HG02588 (cell line): ENCODE results near the gene FNDC7.
"Not testable (repeated sequence)": the region's sequence is repeated elsewhere in the genome, so short reads cannot be mapped to it uniquely, and the experiment has no call there.

Experiments
- ATAC-seq: cut with Tn5 transposase; IDR thresholded peaks from one replicate; pipeline ENCODE4 v1.9.1; 2021; ENCODE audit warnings: mild to moderate bottlenecking, moderate library complexity; ENCODE audit not compliant: unreplicated experiment

FNDC7 gene

GRCh38 chr1:108729481-108729880, 16.8 kb downstream of the FNDC7 start:
- ATAC-seq = no peak

DNA sequence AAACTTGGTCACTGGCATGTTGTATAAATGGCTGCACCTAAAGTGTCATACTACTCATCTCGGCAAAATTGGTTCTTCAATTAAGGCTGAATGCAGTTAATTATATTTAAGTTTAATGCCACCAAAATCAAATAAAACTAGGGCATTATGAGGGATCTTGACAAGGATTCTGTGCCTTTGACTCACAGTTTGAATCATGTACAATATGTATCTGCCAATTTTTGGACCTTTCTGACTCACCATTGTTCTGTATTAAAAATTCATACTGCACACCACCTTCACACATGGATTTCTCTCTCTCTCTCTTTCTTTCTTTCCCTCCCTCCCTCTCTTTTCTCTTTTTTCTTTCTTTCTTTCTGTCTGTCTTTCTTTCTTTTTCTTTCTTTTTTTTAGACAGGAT, 19.7 kb downstream of the FNDC7 start:
- no peak for ATAC-seq

GRCh38 chr1:108734171-108734865, 21.6 kb downstream of the FNDC7 start:
- ATAC-seq = no peak

DNA sequence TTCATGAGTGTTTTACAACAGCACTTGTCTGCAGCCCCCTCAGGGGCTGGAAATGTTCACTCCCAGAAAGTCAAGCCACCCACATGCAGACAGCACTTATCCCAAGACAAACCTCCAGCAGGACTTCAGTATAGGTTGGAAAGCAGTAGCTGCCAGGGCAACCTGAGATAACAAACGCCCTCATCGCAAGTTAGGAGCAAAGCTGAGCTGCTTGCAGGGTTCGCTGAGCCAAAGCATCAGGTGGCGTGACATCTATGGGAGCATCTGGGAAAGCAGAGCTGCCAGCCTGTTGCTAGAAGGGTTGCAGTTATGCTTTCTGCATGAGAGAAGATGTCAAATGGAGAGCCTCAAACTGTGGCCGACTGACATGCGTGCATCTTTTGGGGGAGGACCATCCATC, 29.5 kb downstream of the FNDC7 start:
- ATAC-seq = no peak

GRCh38 chr1:108745980-108746381, 33.3 kb downstream of the FNDC7 start:
- no peak for ATAC-seq

DNA sequence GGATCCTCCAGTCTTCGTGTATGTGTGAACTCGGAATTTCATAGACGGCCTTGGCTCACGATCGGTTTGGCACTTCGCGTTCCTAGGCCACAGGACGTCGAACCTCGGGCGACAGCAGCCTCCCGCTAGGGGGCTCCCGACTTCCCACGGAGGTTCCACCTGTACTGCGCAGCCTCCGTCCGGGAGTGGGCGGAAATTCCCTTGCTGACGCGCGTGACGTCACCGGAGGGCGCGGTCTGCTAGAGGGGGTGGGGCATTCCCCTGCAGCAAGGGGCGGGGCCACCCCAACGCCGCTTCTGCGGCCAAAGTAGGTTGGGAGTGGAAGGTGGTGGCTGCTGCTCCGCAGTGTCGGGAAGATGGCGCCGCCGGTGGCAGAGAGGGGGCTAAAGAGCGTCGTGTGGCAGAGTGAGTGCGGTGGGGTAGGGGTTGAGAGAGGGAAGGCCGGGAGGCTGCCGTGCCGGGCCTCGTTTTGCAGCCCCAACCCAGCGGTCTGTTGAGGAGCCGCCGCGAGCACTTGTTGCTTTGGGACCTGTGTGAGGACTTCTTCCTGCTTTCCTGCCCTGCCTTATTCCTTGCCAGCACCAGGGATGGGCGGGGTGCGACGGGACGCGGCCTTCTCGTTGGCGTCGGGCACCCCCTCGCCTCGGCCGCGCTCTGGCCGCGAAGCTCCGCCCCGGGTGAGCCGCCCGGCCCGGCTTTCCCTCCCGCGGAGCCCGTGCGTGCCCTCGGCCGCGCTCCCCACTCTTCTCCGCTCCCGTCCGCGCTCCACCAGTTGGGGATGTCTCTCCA, 33.9 kb downstream of the FNDC7 start, which contains the start of gene STXBP3:
TSS of gene STXBP3 (plus strand) at position 293 of the 789 bp plus-strand sequence. CDS start at position 357, 64 bp downstream.
- peak; percentile 85 for ATAC-seq

DNA sequence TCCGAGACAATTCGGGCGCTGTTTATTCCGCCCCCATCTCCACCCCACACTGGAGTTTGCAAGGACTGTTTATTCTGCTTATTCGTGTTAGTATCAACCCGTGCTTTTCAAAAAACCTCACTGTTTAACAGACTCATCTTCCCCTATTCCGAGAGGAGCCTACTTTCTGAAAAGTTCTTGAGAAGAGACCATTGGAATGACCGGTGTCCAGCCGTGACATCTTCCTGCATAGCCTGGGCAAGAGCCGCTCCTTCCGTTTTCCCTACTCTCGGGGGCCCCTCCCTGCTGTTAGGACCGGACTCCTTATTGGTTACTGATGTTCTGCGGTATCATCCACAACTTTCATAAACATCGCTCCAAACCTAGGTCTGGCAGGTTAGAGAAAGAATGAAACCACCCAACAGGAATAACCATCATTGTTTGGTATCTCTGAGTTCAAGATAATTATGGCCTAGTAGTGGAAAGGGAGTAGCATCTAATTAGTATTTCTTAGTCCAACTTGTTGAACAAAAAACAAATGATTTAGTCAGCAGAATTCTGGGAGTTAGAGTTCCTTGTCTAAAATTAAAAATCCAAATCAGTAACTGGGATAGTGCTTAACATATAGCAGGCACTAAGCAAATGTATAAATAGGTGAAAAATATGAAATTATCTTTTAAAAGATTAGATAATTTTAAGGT, 34.6 kb downstream of the FNDC7 start:
- peak; percentile 32 for ATAC-seq

GRCh38 chr1:108747898-108748297, 35.2 kb downstream of the FNDC7 start:
- no peak for ATAC-seq

- ATAC-seq = no peak
Observed at GRCh38 chr1:108749081-108749480, 36.4 kb downstream of the FNDC7 start.

- ATAC-seq = no peak
Observed at GRCh38 chr1:108750476-108751181, 37.9 kb downstream of the FNDC7 start.

- ATAC-seq = no peak
Observed at GRCh38 chr1:108753363-108753762, 40.7 kb downstream of the FNDC7 start.

DNA sequence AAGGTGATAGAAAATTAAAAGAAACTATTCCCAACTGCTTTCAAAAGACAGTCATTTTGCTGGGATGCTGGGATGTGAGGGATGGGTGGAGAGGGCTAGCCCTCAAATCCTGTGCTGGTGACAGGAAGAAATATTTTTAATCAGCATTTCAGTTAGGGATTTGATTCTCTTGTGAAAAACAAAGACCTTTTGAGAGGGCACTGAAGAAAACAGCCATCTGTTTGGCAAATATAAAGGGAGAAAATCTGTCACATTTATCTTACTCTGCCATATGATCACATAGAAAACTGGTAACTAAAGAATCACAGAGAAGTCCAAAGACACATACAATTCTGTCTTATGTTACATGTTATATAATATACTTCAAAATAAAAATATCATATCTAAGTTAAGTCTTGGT, 46.1 kb downstream of the FNDC7 start:
- no peak for ATAC-seq

DNA sequence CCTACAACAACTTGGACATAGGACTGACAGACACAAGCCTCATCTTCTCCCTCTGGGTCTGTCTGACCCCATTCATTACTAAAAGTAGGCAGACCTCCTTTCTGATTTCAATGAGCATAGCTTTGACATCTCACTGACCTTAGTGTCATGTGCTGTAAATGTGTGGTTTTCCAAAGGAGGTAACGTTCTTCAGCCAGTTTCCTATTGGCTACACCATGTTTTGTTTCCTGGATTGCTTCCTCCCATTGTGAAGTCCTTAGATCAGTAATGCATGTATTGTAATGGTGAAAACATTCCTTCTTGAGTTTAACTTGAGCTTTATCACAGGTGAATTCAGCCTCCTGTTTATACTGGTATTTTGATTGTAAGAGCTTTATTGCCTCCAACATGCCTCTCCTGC, 54.4 kb downstream of the FNDC7 start:
- ATAC-seq = no peak

GRCh38 chr1:108767708-108768107, 55.0 kb downstream of the FNDC7 start:
- no peak for ATAC-seq

- ATAC-seq = no peak
Observed at GRCh38 chr1:108777839-108778238, 65.1 kb downstream of the FNDC7 start.

DNA sequence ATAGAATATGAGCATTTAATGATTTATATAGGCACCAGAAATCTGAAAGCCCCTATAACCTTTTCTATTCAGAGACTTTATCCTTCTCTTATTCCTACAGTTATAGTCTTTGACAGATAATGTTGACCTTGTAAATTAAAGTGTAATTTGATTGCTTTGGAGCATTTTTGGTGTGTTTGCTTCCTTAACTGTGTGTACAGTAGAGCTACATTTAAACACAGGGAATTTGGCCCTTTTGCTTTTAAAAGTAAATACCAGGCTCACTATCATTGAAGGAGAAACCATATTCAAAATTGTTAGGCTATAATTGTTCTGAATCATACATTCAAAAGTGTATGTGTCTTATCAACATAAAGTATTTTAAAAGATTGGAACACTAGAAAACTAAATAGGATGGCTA, 66.7 kb downstream of the FNDC7 start:
- ATAC-seq = no peak

DNA sequence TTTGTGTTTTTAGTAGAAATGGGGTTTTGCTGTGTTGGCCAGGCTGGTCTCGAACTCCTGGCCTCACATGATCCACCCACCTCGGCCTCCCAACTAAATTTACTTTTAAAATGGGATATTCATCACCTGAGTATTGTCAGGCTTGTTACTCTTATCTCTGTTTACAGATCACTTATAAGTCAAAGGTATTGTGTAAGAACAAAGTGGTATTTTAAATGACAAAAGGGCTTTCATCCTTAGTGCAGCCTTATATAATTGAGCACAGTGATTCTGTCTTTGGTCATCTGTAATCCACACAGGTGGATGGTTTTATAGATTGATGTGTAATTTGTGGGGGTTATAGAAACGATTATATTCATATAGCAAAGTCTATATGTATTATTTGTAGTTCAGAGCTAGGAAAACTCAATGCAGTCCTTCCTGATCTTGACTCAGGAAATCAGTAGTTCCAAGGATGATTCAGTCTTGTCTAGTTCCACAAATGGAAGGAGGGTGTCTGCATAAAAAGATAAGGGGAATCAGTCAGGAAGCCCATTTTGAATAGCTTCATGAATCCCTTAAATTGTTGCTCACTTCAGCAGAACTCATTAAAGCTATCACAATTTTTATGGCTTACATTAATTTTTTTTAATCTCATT, 68.3 kb downstream of the FNDC7 start:
- no peak for ATAC-seq

- not testable (repeated sequence) for ATAC-seq
Observed at GRCh38 chr1:108781575-108781944, 68.9 kb downstream of the FNDC7 start.

DNA sequence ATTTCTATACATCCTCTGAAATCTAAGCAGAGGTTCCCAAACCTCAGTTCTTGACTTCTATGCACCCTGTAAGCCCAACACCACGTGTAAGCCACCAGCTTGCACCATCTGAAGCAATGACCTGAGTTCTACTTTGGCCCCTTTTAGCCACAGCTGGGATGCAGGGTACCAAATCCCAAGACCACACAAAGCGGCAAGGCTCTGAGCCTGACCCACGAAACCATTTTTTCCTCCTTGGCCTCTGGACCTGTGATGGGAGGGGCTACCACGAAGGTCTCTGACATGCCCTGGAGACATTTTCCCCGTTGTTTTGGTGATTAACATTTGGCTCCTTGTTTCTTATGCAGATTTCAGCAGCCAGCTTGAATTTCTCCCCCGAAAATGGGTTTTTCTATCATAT, 72.6 kb downstream of the FNDC7 start:
- ATAC-seq = no peak

- no peak for ATAC-seq
Observed at GRCh38 chr1:108785880-108786279, 73.2 kb downstream of the FNDC7 start.

GRCh38 chr1:108791790-108792189, 79.1 kb downstream of the FNDC7 start:
- ATAC-seq = no peak
